K562 (cell line): Measurements from ENCODE around the gene MYO9A.

Experiments used
- ATF1 ChIP-seq, 2 experiments: fragments of 450-650 bp in 1 of 2; IDR thresholded peaks; 2 replicates each; pipeline ENCODE4 v1.6.1; 2016; ENCODE audit warnings: missing compliant biosample characterization in 1 of 2, missing genetic modification characterization in 1 of 2
- MAFK ChIP-seq: IDR thresholded peaks from 2 replicates; pipeline ENCODE4 v1.6.1; 2011; ENCODE audit warnings: low read length, improper control_type of control experiment
- MEIS2 ChIP-seq: fragments of 450-650 bp; IDR thresholded peaks from 2 replicates; pipeline ENCODE4 v1.6.1; 2014; ENCODE audit warnings: mild to moderate bottlenecking; ENCODE audit not compliant: partially characterized antibody
- ZNF384 ChIP-seq: IDR thresholded peaks from 2 replicates; pipeline ENCODE4 v1.6.1; 2012; ENCODE audit warnings: low read depth, low read length, improper control_type of control experiment
- TF ChIP-seq, protein P1 (sequence below), 3 experiments: IDR thresholded peaks in 2 of 3; conservative IDR thresholded peaks in 1 of 3; 2 replicates each; pipeline ENCODE4 v1.5.1; 2011 to 2012; ENCODE audit warnings: low read length in 3 of 3, mild to moderate bottlenecking in 3 of 3, control low read depth in 2 of 3, improper control_type of control experiment in 1 of 3, inconsistent platforms in 1 of 3, low read depth in 1 of 3, mixed read lengths in 1 of 3, moderate library complexity in 1 of 3; ENCODE audit not compliant: insufficient read depth in 2 of 3
- TF ChIP-seq, protein P2 (sequence below): sonication (generic); formaldehyde crosslinking; IDR thresholded peaks from 2 replicates; pipeline ENCODE4 v1.8.0; 2023; ENCODE audit warnings: mild to moderate bottlenecking, missing genetic modification reagents

DNA sequence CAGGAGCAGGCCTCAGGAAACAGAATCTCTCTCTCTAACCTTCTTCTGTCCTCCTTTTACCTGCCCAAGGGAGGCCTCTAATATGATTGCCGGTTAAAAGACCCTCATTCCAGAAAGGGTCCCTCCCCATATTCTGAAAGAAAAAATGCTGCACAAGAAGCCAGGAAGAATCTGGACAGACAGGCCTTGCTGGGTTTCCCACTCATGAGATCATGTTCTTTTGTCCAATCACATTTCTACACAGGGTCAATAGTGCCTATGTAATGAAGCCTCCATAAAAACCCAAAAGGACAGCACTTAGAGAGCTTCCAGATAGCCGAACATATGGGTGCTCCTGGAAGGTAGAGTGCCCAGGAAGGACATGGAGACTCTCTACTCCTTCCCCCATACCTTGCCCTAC is 146.0 kb downstream of the MYO9A start:
- TF ChIP-seq ATF1 (CRISPR knock-in tag; IDR thresholded peaks at IDR 0.05) (no peak), ATF1 (tag; IDR thresholded peaks at IDR 0.05) (no peak), MAFK (no peak), MEIS2 (no peak), ZNF384 (no peak)
- TF ChIP-seq, protein P1, sequence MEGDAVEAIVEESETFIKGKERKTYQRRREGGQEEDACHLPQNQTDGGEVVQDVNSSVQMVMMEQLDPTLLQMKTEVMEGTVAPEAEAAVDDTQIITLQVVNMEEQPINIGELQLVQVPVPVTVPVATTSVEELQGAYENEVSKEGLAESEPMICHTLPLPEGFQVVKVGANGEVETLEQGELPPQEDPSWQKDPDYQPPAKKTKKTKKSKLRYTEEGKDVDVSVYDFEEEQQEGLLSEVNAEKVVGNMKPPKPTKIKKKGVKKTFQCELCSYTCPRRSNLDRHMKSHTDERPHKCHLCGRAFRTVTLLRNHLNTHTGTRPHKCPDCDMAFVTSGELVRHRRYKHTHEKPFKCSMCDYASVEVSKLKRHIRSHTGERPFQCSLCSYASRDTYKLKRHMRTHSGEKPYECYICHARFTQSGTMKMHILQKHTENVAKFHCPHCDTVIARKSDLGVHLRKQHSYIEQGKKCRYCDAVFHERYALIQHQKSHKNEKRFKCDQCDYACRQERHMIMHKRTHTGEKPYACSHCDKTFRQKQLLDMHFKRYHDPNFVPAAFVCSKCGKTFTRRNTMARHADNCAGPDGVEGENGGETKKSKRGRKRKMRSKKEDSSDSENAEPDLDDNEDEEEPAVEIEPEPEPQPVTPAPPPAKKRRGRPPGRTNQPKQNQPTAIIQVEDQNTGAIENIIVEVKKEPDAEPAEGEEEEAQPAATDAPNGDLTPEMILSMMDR (IDR thresholded peaks at IDR 0.05 in 2 of 3, conservative IDR thresholded peaks at IDR 0.05 in 1 of 3; ENCODE audit: insufficient read depth in 2 of 3, low read depth in 1 of 3, low read length in 3 of 3), result no peak
- TF ChIP-seq, protein P2, sequence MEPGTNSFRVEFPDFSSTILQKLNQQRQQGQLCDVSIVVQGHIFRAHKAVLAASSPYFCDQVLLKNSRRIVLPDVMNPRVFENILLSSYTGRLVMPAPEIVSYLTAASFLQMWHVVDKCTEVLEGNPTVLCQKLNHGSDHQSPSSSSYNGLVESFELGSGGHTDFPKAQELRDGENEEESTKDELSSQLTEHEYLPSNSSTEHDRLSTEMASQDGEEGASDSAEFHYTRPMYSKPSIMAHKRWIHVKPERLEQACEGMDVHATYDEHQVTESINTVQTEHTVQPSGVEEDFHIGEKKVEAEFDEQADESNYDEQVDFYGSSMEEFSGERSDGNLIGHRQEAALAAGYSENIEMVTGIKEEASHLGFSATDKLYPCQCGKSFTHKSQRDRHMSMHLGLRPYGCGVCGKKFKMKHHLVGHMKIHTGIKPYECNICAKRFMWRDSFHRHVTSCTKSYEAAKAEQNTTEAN (CRISPR knock-in tag), result no peak
